Measurements from ENCODE around the gene DEFB128.

GRCh38 chr20:226958-227357 lies 37.4 kb upstream of the DEFB128 start, which contains the start of gene DEFB129:
- TF ChIP-seq POLR2AphosphoS5 (IDR thresholded peaks at IDR 0.05; ENCODE audit: low read depth, low read length): no peak
- no peak for TF ChIP-seq POLR2A (IDR thresholded peaks at IDR 0.05; ENCODE audit: low read depth, low read length)

All from GM12892 (cell line).